ENCODE data around the gene FAM131B.

- no peak for TF ChIP-seq GATA2 (IDR thresholded peaks at IDR 0.05; ENCODE audit: low read depth, low read length)
- TF ChIP-seq GATA3 (IDR thresholded peaks at IDR 0.05; ENCODE audit: low read depth, low read length) = no peak
These were observed 34.6 kb downstream of the FAM131B start for GRCh38 chr7:143327903-143328302.

Data from SH-SY5Y (cell line).